UCSD-AML1 (cell line): ENCODE results near the gene TGFBI.

ENCODE experiments used
- DNase-seq: peaks from one replicate; lab custom pipeline; 2025; ENCODE audit not compliant: unreplicated experiment; lab: John Stamatoyannopoulos, UW

Gene TGFBI

GRCh38 chr5:136023958-136024541 lies 4.7 kb upstream of the TGFBI start:
- no peak for DNase-seq

GRCh38 chr5:136025900-136026299 lies 2.9 kb upstream of the TGFBI start:
- no peak for DNase-seq

- DNase-seq, result no peak
Observed at GRCh38 chr5:136026636-136027035, 2.2 kb upstream of the TGFBI start.

- no peak for DNase-seq
Observed at GRCh38 chr5:136027311-136027710, 1.5 kb upstream of the TGFBI start.

GRCh38 chr5:136028090-136028489 lies 698 bp upstream of the TGFBI start:
- DNase-seq, result no peak

- no peak for DNase-seq
Observed at GRCh38 chr5:136030252-136030651, 1.5 kb downstream of the TGFBI start.

GRCh38 chr5:136030956-136031611 lies 2.3 kb downstream of the TGFBI start:
- DNase-seq, result no peak

- DNase-seq, result no peak
Observed at GRCh38 chr5:136031711-136032110, 2.9 kb downstream of the TGFBI start.

GRCh38 chr5:136032564-136032963 lies 3.8 kb downstream of the TGFBI start:
- DNase-seq, result no peak

GRCh38 chr5:136033234-136033633 lies 4.4 kb downstream of the TGFBI start:
- no peak for DNase-seq

GRCh38 chr5:136033848-136034247 lies 5.1 kb downstream of the TGFBI start:
- no peak for DNase-seq

- DNase-seq, result no peak
Observed at GRCh38 chr5:136034492-136034891, 5.7 kb downstream of the TGFBI start.

- no peak for DNase-seq
Observed at GRCh38 chr5:136034984-136035383, 6.2 kb downstream of the TGFBI start.

- DNase-seq, result no peak
Observed at GRCh38 chr5:136035837-136036236, 7.0 kb downstream of the TGFBI start.

GRCh38 chr5:136036293-136036911 lies 7.6 kb downstream of the TGFBI start:
- DNase-seq, result no peak

GRCh38 chr5:136037001-136037705 lies 8.4 kb downstream of the TGFBI start:
- peak; percentile 73 for DNase-seq

- no peak for DNase-seq
Observed at GRCh38 chr5:136038635-136039034, 9.8 kb downstream of the TGFBI start.

- DNase-seq, result no peak
Observed at GRCh38 chr5:136039202-136039601, 10.4 kb downstream of the TGFBI start.

- no peak for DNase-seq
Observed at GRCh38 chr5:136040746-136041415, 12.1 kb downstream of the TGFBI start.

- DNase-seq, result no peak
Observed at GRCh38 chr5:136042156-136042555, 13.4 kb downstream of the TGFBI start.

GRCh38 chr5:136042665-136043121 lies 13.9 kb downstream of the TGFBI start:
- DNase-seq, result peak; percentile 50
